K562 (cell line): ENCODE measurements around the gene RAB11FIP2. TPM values are rescaled to one million over a fixed set of nuclear protein-coding genes. Genes with fewer than 3 reads are reported as not detected.

Experiments used
- GABPA ChIP-seq: fragments of 200-800 bp; sonication (Bioruptor generic); conservative IDR thresholded peaks from 2 replicates; pipeline ENCODE4 v1.6.1; 2016; ENCODE audit warnings: low read depth, missing genetic modification characterization, missing compliant biosample characterization
- GATAD2A ChIP-seq: fragments of 450-650 bp; IDR thresholded peaks from 2 replicates; pipeline ENCODE4 v1.6.1; 2017
- PYGO2 ChIP-seq: fragments of 450-650 bp; IDR thresholded peaks from 2 replicates; pipeline ENCODE4 v1.6.1; 2016; ENCODE audit warnings: mild to moderate bottlenecking, missing genetic modification characterization, moderate library complexity, missing compliant biosample characterization
- TSC22D4 ChIP-seq: fragments of 450-650 bp; IDR thresholded peaks from 2 replicates; pipeline ENCODE4 v1.6.1; 2016; ENCODE audit warnings: missing genetic modification characterization, missing biosample characterization, control low read depth
- ZNF586 ChIP-seq: fragments of 450-650 bp; formaldehyde crosslinking; conservative IDR thresholded peaks from 2 replicates; pipeline ENCODE4 v1.4.0; 2020; ENCODE audit warnings: mild to moderate bottlenecking, moderate library complexity
- polyA plus RNA-seq, 8 experiments: library from polyadenylated mRNA; depleted of rRNA in 4 of 8; stranded (reverse) in 5 of 8; unstranded in 3 of 8; fragments of >200 nt; fragmentation: Nextera tagmentation in 2 of 8; fragmentation: Illumina TruSeq in 1 of 8; extraction: Ambion mirVana in 2 of 8; extraction: Trizol in 1 of 8; gene quantifications; 2 replicates each; pipeline versions ENCODE4 v1.2.1 to v1.2.3, GENCODE V29; 2011 to 2014; ENCODE audit warnings: inconsistent platforms in 1 of 8, missing spikeins in 1 of 8
- total RNA-seq, 7 experiments: library from RNA; depleted of rRNA in 6 of 7; stranded (reverse); fragments of >200 nt in 6 of 7; fragmentation: Illumina TruSeq in 2 of 7; extraction: Trizol in 2 of 7; gene quantifications; 2 replicates each; pipeline versions ENCODE4 v1.2.1 to v1.2.3, GENCODE V29; 2011 to 2021; ENCODE audit warnings: low replicate concordance in 1 of 7
- TF ChIP-seq, protein P1 (sequence below): fragments of 450-650 bp; IDR thresholded peaks from 2 replicates; pipeline ENCODE4 v1.6.1; 2016; ENCODE audit warnings: mild to moderate bottlenecking, moderate library complexity

The RAB11FIP2 gene
- total and polyA plus RNA-seq, 9 of the 15 experiments (the other 6 are each of a cell fraction or from before 2014, with no cell fraction given), result 3.0 to 10.6 (median 3.9) TPM

DNA sequence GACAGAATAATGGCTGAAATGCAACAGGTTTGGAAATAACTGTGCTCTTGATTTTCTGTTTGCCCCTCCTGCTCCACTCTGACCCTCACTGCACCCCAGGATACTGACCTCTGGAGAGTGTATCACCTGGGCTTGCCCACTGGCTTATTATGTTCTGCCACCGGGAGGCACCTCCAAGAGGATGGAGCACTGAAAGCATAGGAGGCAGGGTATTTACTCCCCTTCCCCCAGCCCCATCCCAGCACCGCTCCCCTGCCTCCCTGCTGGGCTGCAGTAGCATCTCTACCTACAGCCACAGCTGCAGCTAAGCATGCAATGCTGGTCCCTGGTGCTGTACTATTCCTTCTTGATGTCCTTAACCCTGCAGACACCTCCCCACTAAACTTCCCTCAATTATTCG is 26.4 kb downstream of the RAB11FIP2 start (continued):
- TF ChIP-seq, protein P1, sequence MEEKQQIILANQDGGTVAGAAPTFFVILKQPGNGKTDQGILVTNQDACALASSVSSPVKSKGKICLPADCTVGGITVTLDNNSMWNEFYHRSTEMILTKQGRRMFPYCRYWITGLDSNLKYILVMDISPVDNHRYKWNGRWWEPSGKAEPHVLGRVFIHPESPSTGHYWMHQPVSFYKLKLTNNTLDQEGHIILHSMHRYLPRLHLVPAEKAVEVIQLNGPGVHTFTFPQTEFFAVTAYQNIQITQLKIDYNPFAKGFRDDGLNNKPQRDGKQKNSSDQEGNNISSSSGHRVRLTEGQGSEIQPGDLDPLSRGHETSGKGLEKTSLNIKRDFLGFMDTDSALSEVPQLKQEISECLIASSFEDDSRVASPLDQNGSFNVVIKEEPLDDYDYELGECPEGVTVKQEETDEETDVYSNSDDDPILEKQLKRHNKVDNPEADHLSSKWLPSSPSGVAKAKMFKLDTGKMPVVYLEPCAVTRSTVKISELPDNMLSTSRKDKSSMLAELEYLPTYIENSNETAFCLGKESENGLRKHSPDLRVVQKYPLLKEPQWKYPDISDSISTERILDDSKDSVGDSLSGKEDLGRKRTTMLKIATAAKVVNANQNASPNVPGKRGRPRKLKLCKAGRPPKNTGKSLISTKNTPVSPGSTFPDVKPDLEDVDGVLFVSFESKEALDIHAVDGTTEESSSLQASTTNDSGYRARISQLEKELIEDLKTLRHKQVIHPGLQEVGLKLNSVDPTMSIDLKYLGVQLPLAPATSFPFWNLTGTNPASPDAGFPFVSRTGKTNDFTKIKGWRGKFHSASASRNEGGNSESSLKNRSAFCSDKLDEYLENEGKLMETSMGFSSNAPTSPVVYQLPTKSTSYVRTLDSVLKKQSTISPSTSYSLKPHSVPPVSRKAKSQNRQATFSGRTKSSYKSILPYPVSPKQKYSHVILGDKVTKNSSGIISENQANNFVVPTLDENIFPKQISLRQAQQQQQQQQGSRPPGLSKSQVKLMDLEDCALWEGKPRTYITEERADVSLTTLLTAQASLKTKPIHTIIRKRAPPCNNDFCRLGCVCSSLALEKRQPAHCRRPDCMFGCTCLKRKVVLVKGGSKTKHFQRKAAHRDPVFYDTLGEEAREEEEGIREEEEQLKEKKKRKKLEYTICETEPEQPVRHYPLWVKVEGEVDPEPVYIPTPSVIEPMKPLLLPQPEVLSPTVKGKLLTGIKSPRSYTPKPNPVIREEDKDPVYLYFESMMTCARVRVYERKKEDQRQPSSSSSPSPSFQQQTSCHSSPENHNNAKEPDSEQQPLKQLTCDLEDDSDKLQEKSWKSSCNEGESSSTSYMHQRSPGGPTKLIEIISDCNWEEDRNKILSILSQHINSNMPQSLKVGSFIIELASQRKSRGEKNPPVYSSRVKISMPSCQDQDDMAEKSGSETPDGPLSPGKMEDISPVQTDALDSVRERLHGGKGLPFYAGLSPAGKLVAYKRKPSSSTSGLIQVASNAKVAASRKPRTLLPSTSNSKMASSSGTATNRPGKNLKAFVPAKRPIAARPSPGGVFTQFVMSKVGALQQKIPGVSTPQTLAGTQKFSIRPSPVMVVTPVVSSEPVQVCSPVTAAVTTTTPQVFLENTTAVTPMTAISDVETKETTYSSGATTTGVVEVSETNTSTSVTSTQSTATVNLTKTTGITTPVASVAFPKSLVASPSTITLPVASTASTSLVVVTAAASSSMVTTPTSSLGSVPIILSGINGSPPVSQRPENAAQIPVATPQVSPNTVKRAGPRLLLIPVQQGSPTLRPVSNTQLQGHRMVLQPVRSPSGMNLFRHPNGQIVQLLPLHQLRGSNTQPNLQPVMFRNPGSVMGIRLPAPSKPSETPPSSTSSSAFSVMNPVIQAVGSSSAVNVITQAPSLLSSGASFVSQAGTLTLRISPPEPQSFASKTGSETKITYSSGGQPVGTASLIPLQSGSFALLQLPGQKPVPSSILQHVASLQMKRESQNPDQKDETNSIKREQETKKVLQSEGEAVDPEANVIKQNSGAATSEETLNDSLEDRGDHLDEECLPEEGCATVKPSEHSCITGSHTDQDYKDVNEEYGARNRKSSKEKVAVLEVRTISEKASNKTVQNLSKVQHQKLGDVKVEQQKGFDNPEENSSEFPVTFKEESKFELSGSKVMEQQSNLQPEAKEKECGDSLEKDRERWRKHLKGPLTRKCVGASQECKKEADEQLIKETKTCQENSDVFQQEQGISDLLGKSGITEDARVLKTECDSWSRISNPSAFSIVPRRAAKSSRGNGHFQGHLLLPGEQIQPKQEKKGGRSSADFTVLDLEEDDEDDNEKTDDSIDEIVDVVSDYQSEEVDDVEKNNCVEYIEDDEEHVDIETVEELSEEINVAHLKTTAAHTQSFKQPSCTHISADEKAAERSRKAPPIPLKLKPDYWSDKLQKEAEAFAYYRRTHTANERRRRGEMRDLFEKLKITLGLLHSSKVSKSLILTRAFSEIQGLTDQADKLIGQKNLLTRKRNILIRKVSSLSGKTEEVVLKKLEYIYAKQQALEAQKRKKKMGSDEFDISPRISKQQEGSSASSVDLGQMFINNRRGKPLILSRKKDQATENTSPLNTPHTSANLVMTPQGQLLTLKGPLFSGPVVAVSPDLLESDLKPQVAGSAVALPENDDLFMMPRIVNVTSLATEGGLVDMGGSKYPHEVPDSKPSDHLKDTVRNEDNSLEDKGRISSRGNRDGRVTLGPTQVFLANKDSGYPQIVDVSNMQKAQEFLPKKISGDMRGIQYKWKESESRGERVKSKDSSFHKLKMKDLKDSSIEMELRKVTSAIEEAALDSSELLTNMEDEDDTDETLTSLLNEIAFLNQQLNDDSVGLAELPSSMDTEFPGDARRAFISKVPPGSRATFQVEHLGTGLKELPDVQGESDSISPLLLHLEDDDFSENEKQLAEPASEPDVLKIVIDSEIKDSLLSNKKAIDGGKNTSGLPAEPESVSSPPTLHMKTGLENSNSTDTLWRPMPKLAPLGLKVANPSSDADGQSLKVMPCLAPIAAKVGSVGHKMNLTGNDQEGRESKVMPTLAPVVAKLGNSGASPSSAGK, result no peak
- no peak for TF ChIP-seq ZNF586
- TF ChIP-seq TSC22D4 (tag), result no peak
- TF ChIP-seq PYGO2 (tag), result no peak
- no peak for TF ChIP-seq GABPA (tag)
- TF ChIP-seq GATAD2A, result no peak
